Parathyroid adenoma (tissue), 2 donors: ENCODE data around the gene PRDM15.
A peak's percentile ranks its signal among the peaks of the same experiment; 100 is the strongest.

ENCODE experiments used
- H2AFZ ChIP-seq: fragments of 300-600 bp; sonication (generic); one replicate; pipeline ENCODE4 v1.7.0; 2017; ENCODE audit warnings: antibody characterized with exemption, mild to moderate bottlenecking
- H3K27ac ChIP-seq: fragments of 300-600 bp; sonication (generic); one replicate; pipeline ENCODE4 v1.7.0; 2017
- H3K27me3 ChIP-seq: fragments of 300-600 bp; sonication (generic); one replicate; pipeline ENCODE4 v1.7.0; 2017; ENCODE audit warnings: low read length; ENCODE audit not compliant: control insufficient read depth, insufficient read depth
- H3K36me3 ChIP-seq: fragments of 300-600 bp; sonication (generic); one replicate; pipeline ENCODE4 v1.7.0; 2017; ENCODE audit warnings: low read length; ENCODE audit not compliant: control insufficient read depth, insufficient read depth
- H3K4me1 ChIP-seq: fragments of 300-600 bp; sonication (generic); one replicate; pipeline ENCODE4 v1.7.0; 2017; ENCODE audit warnings: control low read depth
- H3K4me2 ChIP-seq: fragments of 300-600 bp; sonication (generic); one replicate; pipeline ENCODE4 v1.7.0; 2017; ENCODE audit warnings: low read length
- H3K4me3 ChIP-seq: fragments of 300-600 bp; sonication (generic); one replicate; pipeline ENCODE4 v1.7.0; 2017; ENCODE audit warnings: low read depth, low read length
- H3K79me2 ChIP-seq: fragments of 300-600 bp; sonication (generic); one replicate; pipeline ENCODE4 v1.7.0; 2017; ENCODE audit warnings: control low read depth
- H3K9ac ChIP-seq: fragments of 300-600 bp; sonication (generic); one replicate; pipeline ENCODE4 v1.7.0; 2017; ENCODE audit warnings: mild to moderate bottlenecking
- H3K9me3 ChIP-seq: fragments of 300-600 bp; sonication (generic); one replicate; pipeline ENCODE4 v1.7.0; 2017; ENCODE audit warnings: low read length; ENCODE audit not compliant: control insufficient read depth
- CTCF ChIP-seq: fragments of 300-600 bp; sonication (generic); IDR thresholded peaks from one replicate; pipeline ENCODE4 v1.7.0; 2017; ENCODE audit warnings: antibody characterized with exemption, mild to moderate bottlenecking
- donor health status: primary hyperparathyroidism.

Gene PRDM15

DNA sequence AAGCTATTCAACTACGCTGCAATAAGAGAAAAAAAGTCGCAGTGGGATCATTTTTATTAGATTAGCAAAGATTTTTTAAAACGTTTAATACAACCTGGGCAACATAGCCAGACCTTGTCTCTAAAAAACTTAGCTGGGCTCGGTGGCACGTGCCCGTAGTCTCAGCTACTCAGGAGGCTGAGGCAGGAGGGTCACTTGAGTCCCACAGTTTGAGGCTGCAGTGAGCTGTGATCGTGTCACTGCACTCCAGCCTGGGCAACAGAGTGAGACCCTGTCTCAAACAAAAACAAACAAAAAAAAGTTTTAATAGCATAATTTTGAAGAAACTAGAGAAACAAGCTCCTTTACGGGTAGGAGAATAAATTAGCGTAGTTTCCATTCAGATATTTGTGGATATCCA, 1.0 kb upstream of the PRDM15 start:
- Histone ChIP-seq H3K9ac (no peak overlapping the region), H3K9me3 (no peaks in the 10 kb centered on the region), H3K4me3 (peak overlapping the region; percentile 56), H2AFZ (peak overlapping the region; percentile 95), H3K79me2 (peaks cover 2% of the 10 kb centered on the region), H3K27me3 (no peaks in the 10 kb centered on the region), H3K4me1 (no peaks in the 10 kb centered on the region), H3K4me2 (peak overlapping the region; percentile 79), H3K27ac (no peak overlapping the region), H3K36me3 (no peaks in the 10 kb centered on the region)
- TF ChIP-seq CTCF: no peak

GRCh38 chr21:41878831-41879189, 334 bp downstream of the PRDM15 start:
- Histone ChIP-seq H3K27me3 (no peaks in the 10 kb centered on the region), H3K4me2 (no peak overlapping the region), H2AFZ (no peak overlapping the region), H3K27ac (no peak overlapping the region), H3K4me1 (no peaks in the 10 kb centered on the region), H3K9me3 (no peaks in the 10 kb centered on the region), H3K79me2 (peaks cover 2% of the 10 kb centered on the region), H3K9ac (no peak overlapping the region), H3K36me3 (no peaks in the 10 kb centered on the region), H3K4me3 (peak overlapping the region; percentile 53)
- TF ChIP-seq CTCF: no peak

GRCh38 chr21:41877901-41878830, 978 bp downstream of the PRDM15 start:
- peak overlapping the region; percentile 53 for H3K4me3 ChIP-seq
- no peaks in the 10 kb centered on the region for H3K9me3 ChIP-seq
- no peaks in the 10 kb centered on the region for H3K36me3 ChIP-seq
- H3K4me2 ChIP-seq: peak overlapping the region; percentile 88
- H3K27ac ChIP-seq: peak overlapping the region; percentile 24
- H3K79me2 ChIP-seq: peaks cover 2% of the 10 kb centered on the region
- H3K4me1 ChIP-seq: no peaks in the 10 kb centered on the region
- peak overlapping the region; percentile 85 for H2AFZ ChIP-seq
- TF ChIP-seq CTCF: no peak
- no peak overlapping the region for H3K9ac ChIP-seq
- no peaks in the 10 kb centered on the region for H3K27me3 ChIP-seq

DNA sequence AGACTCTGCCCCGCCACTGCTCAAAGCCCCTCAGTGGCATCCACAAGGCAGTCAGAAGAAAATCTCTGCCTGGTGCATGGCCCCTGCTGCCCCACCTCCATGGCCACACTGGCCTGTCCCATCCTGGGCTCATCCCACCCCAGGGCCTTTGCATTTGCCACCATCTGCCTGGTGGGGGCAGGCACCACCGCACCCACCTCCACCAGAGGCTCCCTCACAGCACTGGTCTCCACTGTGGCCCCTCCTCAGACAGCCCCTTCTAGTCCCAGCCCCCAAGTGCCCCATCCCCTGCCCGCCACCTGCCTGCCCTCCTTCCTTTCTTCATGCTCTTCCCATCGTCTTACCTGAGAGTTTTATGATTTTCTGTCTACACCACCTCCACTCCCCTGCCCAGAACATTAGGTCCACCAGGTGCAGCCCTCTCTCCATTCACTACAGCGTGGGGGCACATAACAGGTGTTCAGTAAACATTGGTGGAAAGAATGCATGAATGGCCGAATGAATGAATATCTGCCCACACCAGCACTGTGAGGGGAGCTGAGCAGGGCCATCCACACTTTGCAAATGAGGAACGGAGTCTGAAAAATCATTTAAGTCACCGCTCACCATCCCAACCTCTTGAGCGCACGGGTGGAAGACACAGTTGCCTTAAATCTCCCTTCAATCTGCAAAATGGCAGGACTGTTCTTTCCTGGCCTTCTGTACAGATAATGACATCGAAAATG, 2.1 kb downstream of the PRDM15 start:
- no peak overlapping the region for H3K27ac ChIP-seq
- no peak for TF ChIP-seq CTCF
- H3K36me3 ChIP-seq: no peaks in the 10 kb centered on the region
- no peaks in the 10 kb centered on the region for H3K4me1 ChIP-seq
- H3K27me3 ChIP-seq: no peaks in the 10 kb centered on the region
- H3K4me2 ChIP-seq: no peak overlapping the region
- no peak overlapping the region for H2AFZ ChIP-seq
- H3K79me2 ChIP-seq: peaks cover 2% of the 10 kb centered on the region
- H3K9ac ChIP-seq: no peak overlapping the region
- no peak overlapping the region for H3K4me3 ChIP-seq
- H3K9me3 ChIP-seq: no peaks in the 10 kb centered on the region
